ENCODE data around the gene CARNS1. TPM values are rescaled to one million over a fixed set of nuclear protein-coding genes. Genes with fewer than 3 reads are reported as not detected.

The CARNS1 gene
- total and polyA plus RNA-seq, 2 donors: 0.63 to 0.76 TPM

GRCh38 chr11:67450796-67451657, 35.5 kb downstream of the CARNS1 start:
- Histone ChIP-seq H3K27ac (ENCODE audit: low read depth) (no peak overlapping the region), H3K36me3 (ENCODE audit: insufficient read depth) (no peaks in the 10 kb centered on the region), H3K4me3 (ENCODE audit: low read depth, low read length) (no peak overlapping the region), H3K4me1 (ENCODE audit: insufficient read depth) (no peaks in the 10 kb centered on the region)
- 90% methylated on average over 25 of the region's 25 CpGs for WGBS
- DNase-seq (ENCODE audit: extremely low spot score): no peak

GRCh38 chr11:67451658-67451976, 36.1 kb downstream of the CARNS1 start:
- Histone ChIP-seq H3K4me3 (ENCODE audit: low read depth, low read length) (no peak overlapping the region), H3K4me1 (ENCODE audit: insufficient read depth) (no peaks in the 10 kb centered on the region), H3K36me3 (ENCODE audit: insufficient read depth) (no peaks in the 10 kb centered on the region), H3K27ac (ENCODE audit: low read depth) (no peak overlapping the region)
- WGBS: 93% methylated on average over 14 of the region's 14 CpGs
- no peak for DNase-seq (ENCODE audit: extremely low spot score)

GRCh38 chr11:67452141-67452952, 36.9 kb downstream of the CARNS1 start, which contains the start of gene GPR152:
GPR152 (minus strand) TSS chr11:67452729; CDS start chr11:67452724, 5 bp downstream.
- Histone ChIP-seq H3K4me3 (ENCODE audit: low read depth, low read length) (no peak within 1 kb of the TSS), H3K27ac (ENCODE audit: low read depth) (no peak within 1 kb of the TSS), H3K36me3 (ENCODE audit: insufficient read depth) (no peaks in the 10 kb centered on the region), H3K4me1 (ENCODE audit: insufficient read depth) (no peaks in the 10 kb centered on the region)
- no peak for DNase-seq (ENCODE audit: extremely low spot score)
- 83% methylated on average over 33 of the region's 33 CpGs for WGBS

- H3K4me3 ChIP-seq (ENCODE audit: low read depth, low read length): no peak overlapping the region
- WGBS: 88% methylated on average over 21 of the region's 21 CpGs
- H3K27ac ChIP-seq (ENCODE audit: low read depth): no peak overlapping the region
- no peaks in the 10 kb centered on the region for H3K36me3 ChIP-seq (ENCODE audit: insufficient read depth)
- DNase-seq (ENCODE audit: extremely low spot score): no peak
- H3K4me1 ChIP-seq (ENCODE audit: insufficient read depth): no peaks in the 10 kb centered on the region
These were observed 38.6 kb downstream of the CARNS1 start for GRCh38 chr11:67453816-67454732.

- no peak within 1 kb of the TSS for H3K4me3 ChIP-seq (ENCODE audit: low read depth, low read length)
- no peak for DNase-seq (ENCODE audit: extremely low spot score)
- H3K27ac ChIP-seq (ENCODE audit: low read depth): no peak within 1 kb of the TSS
- no peaks in the 10 kb centered on the region for H3K36me3 ChIP-seq (ENCODE audit: insufficient read depth)
- 90% methylated on average over 3 of the region's 3 CpGs for WGBS
- no peaks in the 10 kb centered on the region for H3K4me1 ChIP-seq (ENCODE audit: insufficient read depth)
These were observed 39.6 kb downstream of the CARNS1 start, which contains the start of gene CABP4 for GRCh38 chr11:67455054-67455453. CABP4 (plus strand) TSS chr11:67455354; CDS start chr11:67455424, 70 bp downstream.

GRCh38 chr11:67456068-67456705, 40.7 kb downstream of the CARNS1 start:
- H3K36me3 ChIP-seq (ENCODE audit: insufficient read depth): no peaks in the 10 kb centered on the region
- H3K4me1 ChIP-seq (ENCODE audit: insufficient read depth): no peaks in the 10 kb centered on the region
- no peak overlapping the region for H3K4me3 ChIP-seq (ENCODE audit: low read depth, low read length)
- DNase-seq (ENCODE audit: extremely low spot score): no peak
- 77% methylated on average over 25 of the region's 25 CpGs for WGBS
- H3K27ac ChIP-seq (ENCODE audit: low read depth): no peak overlapping the region

- Histone ChIP-seq H3K4me1 (ENCODE audit: insufficient read depth) (no peaks in the 10 kb centered on the region), H3K4me3 (ENCODE audit: low read depth, low read length) (no peak overlapping the region), H3K27ac (ENCODE audit: low read depth) (no peak overlapping the region), H3K36me3 (ENCODE audit: insufficient read depth) (no peaks in the 10 kb centered on the region)
- 87% methylated on average over 12 of the region's 12 CpGs for WGBS
- no peak for DNase-seq (ENCODE audit: extremely low spot score)
These were observed 42.0 kb downstream of the CARNS1 start for GRCh38 chr11:67457453-67457852.

GRCh38 chr11:67458266-67458665, 42.8 kb downstream of the CARNS1 start:
- Histone ChIP-seq H3K27ac (ENCODE audit: low read depth) (no peak overlapping the region), H3K36me3 (ENCODE audit: insufficient read depth) (no peaks in the 10 kb centered on the region), H3K4me1 (ENCODE audit: insufficient read depth) (no peaks in the 10 kb centered on the region), H3K4me3 (ENCODE audit: low read depth, low read length) (no peak overlapping the region)
- no peak for DNase-seq (ENCODE audit: extremely low spot score)
- 87% methylated on average over 19 of the region's 19 CpGs for WGBS

- H3K4me3 ChIP-seq (ENCODE audit: low read depth, low read length): no peak overlapping the region
- no peak for DNase-seq (ENCODE audit: extremely low spot score)
- no peak overlapping the region for H3K27ac ChIP-seq (ENCODE audit: low read depth)
- WGBS: 88% methylated on average over 10 of the region's 10 CpGs
- H3K36me3 ChIP-seq (ENCODE audit: insufficient read depth): no peaks in the 10 kb centered on the region
- H3K4me1 ChIP-seq (ENCODE audit: insufficient read depth): peaks cover 5% of the 10 kb centered on the region
These were observed 47.7 kb downstream of the CARNS1 start for GRCh38 chr11:67463186-67463585.

- Histone ChIP-seq H3K36me3 (ENCODE audit: insufficient read depth) (no peaks in the 10 kb centered on the region), H3K4me3 (ENCODE audit: low read depth, low read length) (no peak overlapping the region), H3K27ac (ENCODE audit: low read depth) (peak overlapping the region; percentile 77), H3K4me1 (ENCODE audit: insufficient read depth) (peaks cover 5% of the 10 kb centered on the region)
- 77% methylated on average over 20 of the region's 20 CpGs for WGBS
- DNase-seq (ENCODE audit: extremely low spot score): no peak
These were observed 48.4 kb downstream of the CARNS1 start for GRCh38 chr11:67463680-67464410.

GRCh38 chr11:67464411-67465188, 49.1 kb downstream of the CARNS1 start:
- Histone ChIP-seq H3K4me1 (ENCODE audit: insufficient read depth) (peaks cover 5% of the 10 kb centered on the region), H3K36me3 (ENCODE audit: insufficient read depth) (no peaks in the 10 kb centered on the region), H3K27ac (ENCODE audit: low read depth) (peak overlapping the region; percentile 88), H3K4me3 (ENCODE audit: low read depth, low read length) (peak overlapping the region; percentile 39)
- 21% methylated on average over 56 of the region's 56 CpGs for WGBS
- DNase-seq (ENCODE audit: extremely low spot score): no peak

- no peak for DNase-seq (ENCODE audit: extremely low spot score)
- Histone ChIP-seq H3K4me1 (ENCODE audit: insufficient read depth) (peaks cover 5% of the 10 kb centered on the region), H3K4me3 (ENCODE audit: low read depth, low read length) (peak overlapping the region; percentile 39), H3K36me3 (ENCODE audit: insufficient read depth) (no peaks in the 10 kb centered on the region), H3K27ac (ENCODE audit: low read depth) (peak overlapping the region; percentile 88)
- 69% methylated on average over 3 of the region's 3 CpGs for WGBS
These were observed 49.7 kb downstream of the CARNS1 start for GRCh38 chr11:67465189-67465510.
